HG02970 (cell line): Measurements from ENCODE around the gene INPP5A.

Experiments used
- ATAC-seq: cut with Tn5 transposase; IDR thresholded peaks from one replicate; pipeline ENCODE4 v1.9.1; 2021; ENCODE audit warnings: mild to moderate bottlenecking, moderate library complexity, moderate number of reproducible peaks; ENCODE audit not compliant: unreplicated experiment, low FRiP score

INPP5A gene

GRCh38 chr10:132619927-132620326 is 82.3 kb downstream of the INPP5A start:
- no peak for ATAC-seq

- no peak for ATAC-seq
These were observed 86.7 kb downstream of the INPP5A start for GRCh38 chr10:132624061-132624846.

GRCh38 chr10:132624847-132625471 is 87.4 kb downstream of the INPP5A start:
- ATAC-seq: no peak

GRCh38 chr10:132626019-132626760 is 88.6 kb downstream of the INPP5A start:
- ATAC-seq: no peak

- no peak for ATAC-seq
These were observed 89.4 kb downstream of the INPP5A start for GRCh38 chr10:132626761-132627665.

- ATAC-seq: no peak
These were observed 90.3 kb downstream of the INPP5A start for GRCh38 chr10:132627666-132628531.

GRCh38 chr10:132628966-132629900 is 91.6 kb downstream of the INPP5A start:
- ATAC-seq: no peak

GRCh38 chr10:132630156-132630555 is 92.6 kb downstream of the INPP5A start:
- ATAC-seq: no peak

- ATAC-seq: no peak
These were observed 93.2 kb downstream of the INPP5A start for GRCh38 chr10:132630666-132631337.

GRCh38 chr10:132631338-132631735 is 93.8 kb downstream of the INPP5A start:
- no peak for ATAC-seq

GRCh38 chr10:132632091-132632561 is 94.5 kb downstream of the INPP5A start:
- no peak for ATAC-seq

- no peak for ATAC-seq
These were observed 95.5 kb downstream of the INPP5A start for GRCh38 chr10:132632851-132633684.

- no peak for ATAC-seq
These were observed 96.8 kb downstream of the INPP5A start for GRCh38 chr10:132634241-132634946.

- ATAC-seq: no peak
These were observed 97.3 kb downstream of the INPP5A start for GRCh38 chr10:132634947-132635271.

GRCh38 chr10:132636358-132636757 is 98.8 kb downstream of the INPP5A start:
- no peak for ATAC-seq

GRCh38 chr10:132637477-132638129 is 100.0 kb downstream of the INPP5A start:
- no peak for ATAC-seq
